ENCODE data around the gene B3GAT2.
"Not testable (repeated sequence)": the region's sequence is repeated elsewhere in the genome, so short reads cannot be mapped to it uniquely, and the experiment has no call there.

The B3GAT2 gene

GRCh38 chr6:70956451-70957283 lies at the start of gene B3GAT2:
TSS of gene B3GAT2 (minus strand) at chr6:70957060. CDS start at chr6:70956429, 631 bp downstream.
- DNase-seq: peak; percentile 13

- DNase-seq: no peak
These were observed 41.3 kb upstream of the B3GAT2 start for GRCh38 chr6:70998148-70998547.

- DNase-seq: no peak
These were observed 40.5 kb upstream of the B3GAT2 start for GRCh38 chr6:70997379-70997778.

GRCh38 chr6:70996106-70996505 lies 39.2 kb upstream of the B3GAT2 start:
- DNase-seq: no peak

GRCh38 chr6:70995411-70995810 lies 38.6 kb upstream of the B3GAT2 start:
- no peak for DNase-seq

GRCh38 chr6:70991253-70991652 lies 34.4 kb upstream of the B3GAT2 start:
- DNase-seq: no peak

GRCh38 chr6:70985156-70985555 lies 28.3 kb upstream of the B3GAT2 start:
- DNase-seq: no peak

GRCh38 chr6:70982747-70983146 lies 25.9 kb upstream of the B3GAT2 start:
- no peak for DNase-seq

GRCh38 chr6:70980727-70981126 lies 23.9 kb upstream of the B3GAT2 start:
- no peak for DNase-seq

- peak; percentile 10 for DNase-seq
These were observed 16.7 kb upstream of the B3GAT2 start for GRCh38 chr6:70973604-70974003.

GRCh38 chr6:70967049-70967448 lies 10.2 kb upstream of the B3GAT2 start:
- DNase-seq: no peak

GRCh38 chr6:70957284-70957617 lies 391 bp upstream of the B3GAT2 start:
- DNase-seq: no peak

- no peak for DNase-seq
These were observed 739 bp downstream of the B3GAT2 start for GRCh38 chr6:70956191-70956450.

- DNase-seq: peak; percentile 57
These were observed 1.2 kb downstream of the B3GAT2 start for GRCh38 chr6:70955441-70956190.

GRCh38 chr6:70954750-70955149 lies 2.1 kb downstream of the B3GAT2 start:
- DNase-seq: no peak

GRCh38 chr6:70954176-70954575 lies 2.7 kb downstream of the B3GAT2 start:
- DNase-seq: no peak

GRCh38 chr6:70952608-70953165 lies 4.2 kb downstream of the B3GAT2 start:
- no peak for DNase-seq

- DNase-seq: not testable (repeated sequence)
These were observed 12.5 kb downstream of the B3GAT2 start for GRCh38 chr6:70944321-70944720.

- no peak for DNase-seq
These were observed 23.0 kb downstream of the B3GAT2 start for GRCh38 chr6:70933853-70934252.

- no peak for DNase-seq
These were observed 51.1 kb downstream of the B3GAT2 start for GRCh38 chr6:70905742-70906141.

GRCh38 chr6:70903665-70904452 lies 53.0 kb downstream of the B3GAT2 start:
- no peak for DNase-seq

- no peak for DNase-seq
These were observed 55.5 kb downstream of the B3GAT2 start for GRCh38 chr6:70901324-70901723.

- DNase-seq: no peak
These were observed 56.8 kb downstream of the B3GAT2 start for GRCh38 chr6:70900047-70900446.

All from fibroblast of skin of right quadriceps (primary cell).